Spleen (tissue), 11 donors: ENCODE measurements around the gene HLA-DQB1. TPM values are rescaled to one million over a fixed set of nuclear protein-coding genes. Genes with fewer than 3 reads are reported as not detected.

ENCODE experiments used
- DNase-seq: peaks from one replicate; pipeline ENCODE4 v3.0.0-alpha.2; 2020
- H3K27ac ChIP-seq, 8 donors: fragments of 200-600 bp; sonication (generic) in 7 of 8; 1 replicate in 4 of 8; 2 replicates in 4 of 8; pipeline versions ENCODE4 v1.5.0 to v1.8.0; 2016 to 2021; ENCODE audit warnings: inconsistent platforms in 4 of 8, mild to moderate bottlenecking in 4 of 8, moderate library complexity in 1 of 8
- H3K27me3 ChIP-seq, 7 donors: fragments of 200-600 bp; sonication (generic) in 6 of 7; replicated peaks in 1 of 7; 1 replicate in 4 of 7; 2 replicates in 3 of 7; pipeline versions ENCODE4 v1.5.0 to v1.8.0; 2016 to 2021; ENCODE audit warnings: inconsistent platforms in 3 of 7, mild to moderate bottlenecking in 1 of 7
- H3K36me3 ChIP-seq, 6 donors: fragments of 200-600 bp; sonication (generic) in 5 of 6; 1 replicate in 4 of 6; 2 replicates in 2 of 6; pipeline versions ENCODE4 v1.5.0 to v1.8.0; 2016 to 2021; ENCODE audit warnings: inconsistent platforms in 2 of 6
- H3K4me1 ChIP-seq, 6 donors: fragments of 200-600 bp; sonication (generic) in 5 of 6; 1 replicate in 3 of 6; 2 replicates in 3 of 6; pipeline versions ENCODE4 v1.5.0 to v1.8.0; 2016 to 2021; ENCODE audit warnings: inconsistent platforms in 3 of 6
- H3K4me3 ChIP-seq, 8 donors: fragments of 200-600 bp; sonication (generic) in 7 of 8; 1 replicate in 4 of 8; 2 replicates in 4 of 8; pipeline versions ENCODE4 v1.5.0 to v1.8.0; 2016 to 2021; ENCODE audit warnings: inconsistent platforms in 4 of 8, mild to moderate bottlenecking in 4 of 8, moderate library complexity in 2 of 8
- H3K9me3 ChIP-seq, 8 donors: fragments of 200-600 bp; sonication (generic) in 7 of 8; 1 replicate in 4 of 8; 2 replicates in 4 of 8; pipeline versions ENCODE4 v1.5.0 to v1.8.0; 2016 to 2021; ENCODE audit warnings: inconsistent platforms in 4 of 8
- CTCF ChIP-seq, 11 experiments: fragments of 200-600 bp in 7 of 11; fragments of 450-650 bp in 4 of 11; sonication (generic) in 4 of 11; IDR thresholded peaks in 8 of 11; conservative IDR thresholded peaks in 3 of 11; 1 replicate in 7 of 11; 2 replicates in 4 of 11; pipeline versions ENCODE4 v1.4.0 to v1.8.0; 2016 to 2021; ENCODE audit warnings: antibody characterized with exemption in 11 of 11, inconsistent platforms in 4 of 11, mild to moderate bottlenecking in 1 of 11
- POLR2A ChIP-seq, 3 donors: fragments of 450-650 bp; IDR thresholded peaks; one replicate each; pipeline ENCODE4 v1.5.1; 2017; ENCODE audit warnings: antibody characterized with exemption in 3 of 3, mild to moderate bottlenecking in 1 of 3
- POLR2AphosphoS5 ChIP-seq, 3 donors: sonication (generic); formaldehyde crosslinking; IDR thresholded peaks; one replicate each; pipeline ENCODE4 v1.5.1; 2017; ENCODE audit warnings: antibody characterized with exemption in 3 of 3
- WGBS, 5 donors: extraction: QIAGEN DNeasy Blood & Tissue Kit in 3 of 5; methylation state at CpG; one replicate each; pipeline versions ENCODE4 v1.1.5 to v1.1.7; 2013 to 2018; 5-methylcytosine and 5-hydroxymethylcytosine counted together
- intact Hi-C: fragments of 100-400 bp; cut with DNase I; formaldehyde crosslinking; loops from one replicate; pipeline ENCODE4 v1.15.0; 2023; ENCODE audit warnings: low total_unique reads
- polyA plus RNA-seq, 3 donors: library from polyadenylated mRNA; stranded (reverse); fragments of 200-250 nt; gene quantifications; one replicate each; pipeline ENCODE4 v1.2.1, GENCODE V29; 2013
- total RNA-seq, 7 donors: library from RNA; depleted of rRNA in 3 of 7; stranded (reverse); fragments of >200 nt in 3 of 7; fragmentation: NEBNext Ultra II Directional in 4 of 7; extraction: Animal tissue kit (Norgen Biotek cat#: 25700) in 4 of 7; gene quantifications; one replicate each; pipeline versions ENCODE4 v1.1.0 to v1.2.1, GENCODE V29; 2016 to 2021
- donor health status: healthy with polysubstance abuse.
- donor health status: DM: no; HTN: no; CAD: no; lungs with moderate emphysema.
- donor health status: DM: no; HTN: no; CAD: no.
- donor health status: Bipolar disorder and iron deficiency.
- donor health status: healthy.
- donor health status: DM: no; HTN: no; CAD: no.
- donor health status: DM: yes; HTN: yes; CAD: no.

The HLA-DQB1 gene
- total and polyA plus RNA-seq, 10 donors, result 6.1 to 1,152 (median 165) TPM

DNA sequence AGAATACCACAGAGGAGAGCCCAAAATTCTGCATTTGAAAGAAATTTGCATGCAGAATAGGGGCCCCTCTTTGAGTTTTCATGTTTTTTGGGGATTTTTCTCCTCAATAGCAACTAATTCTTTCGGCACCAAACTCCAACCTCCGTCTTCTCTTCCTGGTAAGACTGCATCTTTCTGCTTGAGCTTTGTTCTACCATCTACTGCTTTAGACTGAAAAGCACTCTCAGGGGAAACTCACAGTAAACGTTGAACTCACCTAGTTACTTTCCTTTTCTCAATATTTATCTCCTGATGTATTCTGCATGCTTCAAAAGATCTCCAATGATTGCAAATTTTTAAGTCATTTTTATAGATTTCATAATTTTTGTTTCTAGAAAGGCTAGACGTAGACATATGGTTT lies 36.9 kb upstream of the HLA-DQB1 start:
- intact Hi-C loops, result loop anchor here (5.0 kb wide), 1 partner anchor 276 kb away; no protein-coding TSS in a partner anchor
- no peak overlapping the region for H3K27ac ChIP-seq
- TF ChIP-seq POLR2AphosphoS5 (IDR thresholded peaks at IDR 0.05), result no peak
- TF ChIP-seq CTCF (IDR thresholded peaks at IDR 0.05 in 8 of 11, conservative IDR thresholded peaks at IDR 0.05 in 3 of 11), result no peak
- no peak for TF ChIP-seq POLR2A (IDR thresholded peaks at IDR 0.05)
- H3K27me3 ChIP-seq, result peaks cover 0 to 15% (median 0%) of the 10 kb centered on the region in 7 donors
- H3K4me3 ChIP-seq, result no peak overlapping the region
- H3K4me1 ChIP-seq, result peaks cover 0 to 8% (median 0%) of the 10 kb centered on the region in 6 donors
- no peaks in the 10 kb centered on the region for H3K36me3 ChIP-seq
- WGBS, 5 donors, result 30 to 66% (median 60%) methylated on average over 4 of the region's 4 CpGs
- no peaks in the 10 kb centered on the region for H3K9me3 ChIP-seq
- DNase-seq, result no peak

DNA sequence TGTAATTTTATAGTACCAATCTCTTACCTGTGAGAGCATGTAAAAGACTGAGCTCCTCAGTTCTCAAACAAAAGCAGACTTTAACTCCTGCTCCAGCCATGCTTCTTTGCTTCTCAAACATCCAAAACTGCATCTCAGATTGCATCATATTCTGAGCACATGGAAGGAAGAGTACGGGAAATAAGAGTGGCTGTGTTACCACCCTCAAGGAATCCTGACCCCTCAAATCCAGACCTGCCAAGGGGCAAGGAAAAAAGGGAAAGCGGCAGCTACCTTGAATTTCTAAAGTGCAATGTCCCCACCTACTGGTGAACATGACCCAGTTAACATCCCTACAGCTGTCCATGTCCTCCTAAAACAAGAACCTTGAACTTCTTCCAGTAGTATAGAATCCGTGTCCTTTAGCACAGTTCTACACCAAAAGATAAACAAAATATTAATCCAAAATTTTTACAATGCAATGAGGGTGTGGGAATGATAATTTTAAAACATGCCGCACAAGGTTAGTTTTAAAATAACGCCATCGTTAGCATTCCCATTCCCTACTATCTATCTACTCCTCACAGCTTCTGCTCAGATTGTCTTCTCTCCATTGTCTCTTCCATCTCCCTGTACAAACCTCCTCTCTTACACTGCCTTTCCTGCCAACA lies 34.1 kb upstream of the HLA-DQB1 start:
- Histone ChIP-seq H3K9me3 (no peaks in the 10 kb centered on the region), H3K27me3 (peaks cover 0 to 20% (median 0%) of the 10 kb centered on the region in 7 donors), H3K4me3 (peak overlapping the region in 1 of 8 donors; percentile 30), H3K27ac (peak overlapping the region in 1 of 8 donors; percentile 46), H3K4me1 (peaks cover 0 to 8% (median 0%) of the 10 kb centered on the region in 6 donors), H3K36me3 (no peaks in the 10 kb centered on the region)
- no peak for DNase-seq
- TF ChIP-seq POLR2A (IDR thresholded peaks at IDR 0.05) (no peak), CTCF (IDR thresholded peaks at IDR 0.05 in 8 of 11, conservative IDR thresholded peaks at IDR 0.05 in 3 of 11) (peak; percentile 43 to 82 (median 67)), POLR2AphosphoS5 (IDR thresholded peaks at IDR 0.05) (no peak)
- 13 to 25% (median 17%) methylated on average over 6 of the region's 6 CpGs for WGBS, 5 donors
- intact Hi-C loops, result loop anchor here (5.0 kb wide), 1 partner anchor 273 kb away; no protein-coding TSS in a partner anchor

- intact Hi-C loops, result loop anchor here (5.0 kb wide), 1 partner anchor 280 kb away; no protein-coding TSS in a partner anchor
- no peak for TF ChIP-seq POLR2A (IDR thresholded peaks at IDR 0.05)
- no peak for TF ChIP-seq CTCF (IDR thresholded peaks at IDR 0.05 in 8 of 11, conservative IDR thresholded peaks at IDR 0.05 in 3 of 11)
- TF ChIP-seq POLR2AphosphoS5 (IDR thresholded peaks at IDR 0.05), result no peak
- Histone ChIP-seq H3K4me1 (peaks cover 0 to 11% (median 0%) of the 10 kb centered on the region in 6 donors), H3K27ac (no peak overlapping the region), H3K9me3 (peaks cover 0 to 3% (median 0%) of the 10 kb centered on the region in 8 donors), H3K36me3 (no peaks in the 10 kb centered on the region), H3K4me3 (no peak overlapping the region), H3K27me3 (peaks cover 0 to 16% (median 0%) of the 10 kb centered on the region in 7 donors)
- 82 to 94% (median 91%) methylated on average over 1 of the region's 1 CpG for WGBS, 5 donors
- no peak for DNase-seq
Observed at GRCh38 chr6:32697031-32697430, 30.6 kb upstream of the HLA-DQB1 start.

GRCh38 chr6:32692019-32692418 lies 25.6 kb upstream of the HLA-DQB1 start:
- intact Hi-C loops, result no loop called here
- Histone ChIP-seq H3K27me3 (no peaks in the 10 kb centered on the region), H3K4me3 (no peak overlapping the region), H3K36me3 (no peaks in the 10 kb centered on the region), H3K9me3 (peaks cover 0 to 3% (median 0%) of the 10 kb centered on the region in 8 donors), H3K27ac (peak overlapping the region in 3 of 8 donors; percentile 37 to 74 (median 73)), H3K4me1 (peaks cover 0 to 38% (median 8%) of the 10 kb centered on the region in 6 donors)
- TF ChIP-seq CTCF (IDR thresholded peaks at IDR 0.05 in 8 of 11, conservative IDR thresholded peaks at IDR 0.05 in 3 of 11), result peak in 9 of 11 experiments; percentile 22 to 78 (median 64)
- peak in 1 of 3 donors; percentile 67 for TF ChIP-seq POLR2AphosphoS5 (IDR thresholded peaks at IDR 0.05)
- no peak for TF ChIP-seq POLR2A (IDR thresholded peaks at IDR 0.05)
- 0 to 4% (median 0%) methylated on average over 1 of the region's 1 CpG for WGBS, 5 donors
- no peak for DNase-seq
